Central memory CD8-positive, alpha-beta T cell (primary cell): Measurements from ENCODE around the gene ATP1A2.

Experiments
- ATAC-seq: fragments of 150-1000 bp; cut with Tn5 transposase; replicated peaks from 2 replicates; pipeline ENCODE4 v1.10.0; 2022; ENCODE audit warnings: mild to moderate bottlenecking, moderate FRiP score, moderate number of reproducible peaks; ENCODE audit not compliant: poor library complexity, severe bottlenecking; ENCODE audit errors: extremely low read depth
- DNase-seq, 2 donors: peaks; one replicate each; pipeline ENCODE4 v3.0.0; 2021; ENCODE audit warnings: low spot score in 2 of 2
- H3K27ac Mint-ChIP-seq: one replicate; pipeline ENCODE4 v1.8.0; 2022; ENCODE audit warnings: low read depth, mild to moderate bottlenecking, moderate library complexity, mixed read lengths
- H3K27me3 Mint-ChIP-seq: one replicate; pipeline ENCODE4 v1.8.0; 2022; ENCODE audit warnings: mixed read lengths
- H3K36me3 Mint-ChIP-seq: one replicate; pipeline ENCODE4 v1.8.0; 2022; ENCODE audit warnings: mild to moderate bottlenecking, moderate library complexity, mixed read lengths; ENCODE audit not compliant: insufficient read depth
- H3K4me1 Mint-ChIP-seq: one replicate; pipeline ENCODE4 v1.8.0; 2022; ENCODE audit warnings: mixed read lengths
- H3K4me3 Mint-ChIP-seq: one replicate; pipeline ENCODE4 v1.8.0; 2022; ENCODE audit warnings: mild to moderate bottlenecking, moderate library complexity, mixed read lengths
- H3K9me3 Mint-ChIP-seq: one replicate; pipeline ENCODE4 v1.8.0; 2022; ENCODE audit warnings: mixed read lengths

Gene ATP1A2

GRCh38 chr1:160134791-160135572 lies 19.4 kb downstream of the ATP1A2 start:
- H3K27me3 Mint-ChIP-seq = peaks cover 55% of the 10 kb centered on the region
- ATAC-seq = no peak
- no peak for DNase-seq
- H3K36me3 Mint-ChIP-seq = no peaks in the 10 kb centered on the region
- H3K4me1 Mint-ChIP-seq = no peaks in the 10 kb centered on the region
- no peaks in the 10 kb centered on the region for H3K9me3 Mint-ChIP-seq
- no peak overlapping the region for H3K27ac Mint-ChIP-seq
- H3K4me3 Mint-ChIP-seq = no peak overlapping the region

- H3K9me3 Mint-ChIP-seq = no peaks in the 10 kb centered on the region
- no peak overlapping the region for H3K4me3 Mint-ChIP-seq
- DNase-seq (no peak), ATAC-seq (no peak)
- H3K36me3 Mint-ChIP-seq = no peaks in the 10 kb centered on the region
- H3K27me3 Mint-ChIP-seq = peaks cover 57% of the 10 kb centered on the region
- H3K4me1 Mint-ChIP-seq = no peaks in the 10 kb centered on the region
- H3K27ac Mint-ChIP-seq = no peak overlapping the region
Observed at GRCh38 chr1:160136121-160136925, 20.8 kb downstream of the ATP1A2 start.

- H3K36me3 Mint-ChIP-seq = no peaks in the 10 kb centered on the region
- H3K27ac Mint-ChIP-seq = no peak overlapping the region
Observed at GRCh38 chr1:160136926-160137200, 21.3 kb downstream of the ATP1A2 start.

GRCh38 chr1:160137216-160137862 lies 21.8 kb downstream of the ATP1A2 start:
- peaks cover 59% of the 10 kb centered on the region for H3K27me3 Mint-ChIP-seq
- H3K9me3 Mint-ChIP-seq = no peaks in the 10 kb centered on the region
- no peaks in the 10 kb centered on the region for H3K4me1 Mint-ChIP-seq
- H3K4me3 Mint-ChIP-seq = no peak overlapping the region
- ATAC-seq (no peak), DNase-seq (no peak)
- no peak overlapping the region for H3K27ac Mint-ChIP-seq
- H3K36me3 Mint-ChIP-seq = no peaks in the 10 kb centered on the region

More at GRCh38 chr1:160136926-160137200, 21.3 kb downstream of the ATP1A2 start:
- no peaks in the 10 kb centered on the region for H3K9me3 Mint-ChIP-seq
- H3K4me3 Mint-ChIP-seq = no peak overlapping the region
- ATAC-seq (no peak), DNase-seq (no peak)
- H3K4me1 Mint-ChIP-seq = no peaks in the 10 kb centered on the region
- H3K27me3 Mint-ChIP-seq = peaks cover 59% of the 10 kb centered on the region

GRCh38 chr1:160139840-160140239 lies 24.3 kb downstream of the ATP1A2 start:
- DNase-seq = no peak
- H3K9me3 Mint-ChIP-seq = no peaks in the 10 kb centered on the region
- no peaks in the 10 kb centered on the region for H3K4me1 Mint-ChIP-seq
- peak overlapping the region; percentile 66 for H3K27ac Mint-ChIP-seq
- H3K27me3 Mint-ChIP-seq = peaks cover 64% of the 10 kb centered on the region
- H3K36me3 Mint-ChIP-seq = no peaks in the 10 kb centered on the region
- H3K4me3 Mint-ChIP-seq = no peak overlapping the region
- no peak for ATAC-seq

GRCh38 chr1:160143695-160144094 lies 28.1 kb downstream of the ATP1A2 start:
- H3K27ac Mint-ChIP-seq = no peak overlapping the region
- no peaks in the 10 kb centered on the region for H3K9me3 Mint-ChIP-seq
- no peaks in the 10 kb centered on the region for H3K4me1 Mint-ChIP-seq
- no peak overlapping the region for H3K4me3 Mint-ChIP-seq
- ATAC-seq = no peak
- H3K27me3 Mint-ChIP-seq = peaks cover 60% of the 10 kb centered on the region
- DNase-seq = no peak
- no peaks in the 10 kb centered on the region for H3K36me3 Mint-ChIP-seq

- Mint-ChIP-seq H3K27ac (no peak overlapping the region), H3K27me3 (peaks cover 53% of the 10 kb centered on the region), H3K9me3 (no peaks in the 10 kb centered on the region), H3K4me1 (no peaks in the 10 kb centered on the region), H3K36me3 (no peaks in the 10 kb centered on the region), H3K4me3 (no peak overlapping the region)
- no peak for DNase-seq
- no peak for ATAC-seq
Observed at GRCh38 chr1:160144921-160145320, 29.4 kb downstream of the ATP1A2 start.

- Mint-ChIP-seq H3K36me3 (no peaks in the 10 kb centered on the region), H3K4me1 (no peaks in the 10 kb centered on the region), H3K4me3 (no peak overlapping the region), H3K9me3 (no peaks in the 10 kb centered on the region), H3K27me3 (peaks cover 42% of the 10 kb centered on the region), H3K27ac (no peak overlapping the region)
- no peak for DNase-seq
- ATAC-seq = no peak
Observed at GRCh38 chr1:160146107-160146506, 30.5 kb downstream of the ATP1A2 start.

GRCh38 chr1:160148121-160148520 lies 32.6 kb downstream of the ATP1A2 start:
- no peak for ATAC-seq
- Mint-ChIP-seq H3K36me3 (no peaks in the 10 kb centered on the region), H3K27ac (no peak overlapping the region), H3K4me3 (no peak overlapping the region), H3K9me3 (no peaks in the 10 kb centered on the region), H3K4me1 (no peaks in the 10 kb centered on the region), H3K27me3 (peaks cover 31% of the 10 kb centered on the region)
- DNase-seq = no peak

GRCh38 chr1:160149233-160149632 lies 33.7 kb downstream of the ATP1A2 start:
- Mint-ChIP-seq H3K4me1 (no peaks in the 10 kb centered on the region), H3K9me3 (no peaks in the 10 kb centered on the region), H3K27me3 (peaks cover 20% of the 10 kb centered on the region), H3K36me3 (no peaks in the 10 kb centered on the region), H3K4me3 (no peak overlapping the region), H3K27ac (no peak overlapping the region)
- DNase-seq (no peak), ATAC-seq (no peak)

- no peak overlapping the region for H3K4me3 Mint-ChIP-seq
- no peak overlapping the region for H3K27ac Mint-ChIP-seq
- no peaks in the 10 kb centered on the region for H3K36me3 Mint-ChIP-seq
- ATAC-seq (no peak), DNase-seq (no peak)
- H3K27me3 Mint-ChIP-seq = peaks cover 18% of the 10 kb centered on the region
- no peaks in the 10 kb centered on the region for H3K9me3 Mint-ChIP-seq
- H3K4me1 Mint-ChIP-seq = no peaks in the 10 kb centered on the region
Observed at GRCh38 chr1:160149716-160150115, 34.2 kb downstream of the ATP1A2 start.

- ATAC-seq = no peak
- no peak for DNase-seq
- Mint-ChIP-seq H3K9me3 (no peaks in the 10 kb centered on the region), H3K27me3 (peaks cover 25% of the 10 kb centered on the region), H3K36me3 (no peaks in the 10 kb centered on the region), H3K4me3 (no peak within 1 kb of the TSS), H3K27ac (no peak within 1 kb of the TSS), H3K4me1 (no peaks in the 10 kb centered on the region)
Observed at GRCh38 chr1:160151303-160151702, 35.7 kb downstream of the ATP1A2 start, which contains the start of gene ATP1A4. ATP1A4 (plus strand) TSS chr1:160151603; CDS start chr1:160152041, 438 bp downstream.

GRCh38 chr1:160154790-160155189 lies 39.2 kb downstream of the ATP1A2 start:
- Mint-ChIP-seq H3K4me1 (no peaks in the 10 kb centered on the region), H3K9me3 (no peaks in the 10 kb centered on the region), H3K4me3 (no peak overlapping the region), H3K27me3 (peaks cover 36% of the 10 kb centered on the region), H3K27ac (no peak overlapping the region), H3K36me3 (no peaks in the 10 kb centered on the region)
- DNase-seq (no peak), ATAC-seq (no peak)
